Adrenal gland (tissue), 12 donors: ENCODE results near the gene STAM. TPM values are rescaled to one million over a fixed set of nuclear protein-coding genes. Genes with fewer than 3 reads are reported as not detected.

Experiments used
- DNase-seq, 7 donors: peaks; one replicate each; pipeline ENCODE4 v3.0.0-alpha.2; 2019 to 2020
- H3K27ac ChIP-seq, 5 donors: fragments of 200-600 bp; sonication (generic) in 4 of 5; 1 replicate in 3 of 5; 2 replicates in 2 of 5; pipeline versions ENCODE4 v1.5.1 to v1.8.0; 2016 to 2020; ENCODE audit warnings: mild to moderate bottlenecking in 1 of 5
- H3K27me3 ChIP-seq: fragments of 200-600 bp; 2 replicates; pipeline ENCODE4 v1.8.0; 2021
- H3K36me3 ChIP-seq, 2 donors: fragments of 200-600 bp; replicated peaks in 1 of 2; 1 replicate in 1 of 2; 2 replicates in 1 of 2; pipeline versions ENCODE4 v1.5.1 to v1.8.0; 2018 to 2022
- H3K4me1 ChIP-seq, 2 donors: fragments of 200-600 bp; replicated peaks in 1 of 2; 1 replicate in 1 of 2; 2 replicates in 1 of 2; pipeline versions ENCODE4 v1.5.1 to v1.8.0; 2018 to 2021
- H3K4me3 ChIP-seq, 4 donors: fragments of 200-600 bp; sonication (generic) in 3 of 4; one replicate each; pipeline ENCODE4 v1.5.1; 2016 to 2018
- H3K9me3 ChIP-seq, 3 donors: fragments of 200-600 bp; sonication (generic) in 1 of 3; replicated peaks in 1 of 3; 1 replicate in 2 of 3; 2 replicates in 1 of 3; pipeline versions ENCODE4 v1.5.1 to v1.8.0; 2016 to 2021
- POLR2A ChIP-seq, 2 donors: fragments of 450-650 bp; IDR thresholded peaks; one replicate each; pipeline ENCODE4 v1.6.1; 2017; ENCODE audit warnings: antibody characterized with exemption in 2 of 2, mild to moderate bottlenecking in 2 of 2, moderate library complexity in 1 of 2
- WGBS, 4 donors: extraction: QIAGEN DNeasy Blood & Tissue Kit in 2 of 4; methylation state at CpG; one replicate each; pipeline versions ENCODE4 v1.1.5 to v1.1.7; 2013 to 2017; 5-methylcytosine and 5-hydroxymethylcytosine counted together
- intact Hi-C, 2 donors: fragments of 100-400 bp; cut with DNase I; formaldehyde crosslinking; loops; one replicate each; pipeline versions ENCODE4 v1.14.1 to v1.15.0; 2022 to 2023
- polyA plus RNA-seq, 3 donors: library from polyadenylated mRNA; stranded (reverse); fragments of 200-250 nt in 2 of 3; fragments of 350-450 nt in 1 of 3; fragmentation: Illumina TruSeq in 1 of 3; extraction: RNeasy Lipid Tissue Mini Kit (QIAGEN cat#74804) in 1 of 3; gene quantifications; one replicate each; pipeline ENCODE4 v1.2.3, GENCODE V29; 2013 to 2014
- total RNA-seq, 9 donors: library from RNA; depleted of rRNA in 4 of 9; stranded (reverse); fragments of >200 nt in 4 of 9; fragments of 120-200 nt in 1 of 9; fragmentation: NEBNext Ultra II Directional in 1 of 9; extraction: Animal tissue kit (Norgen Biotek cat#: 25700) in 1 of 9; gene quantifications; one replicate each; pipeline versions ENCODE4 v1.1.0 to v1.2.4, GENCODE V29; 2013 to 2023
- TF ChIP-seq, protein P1 (sequence below), 6 experiments: fragments of 450-650 bp in 4 of 6; fragments of 200-600 bp in 2 of 6; sonication (generic) in 1 of 6; IDR thresholded peaks; 1 replicate in 5 of 6; 2 replicates in 1 of 6; pipeline versions ENCODE4 v1.5.1 to v1.8.0; 2016 to 2021; ENCODE audit warnings: antibody characterized with exemption in 6 of 6, mild to moderate bottlenecking in 2 of 6, moderate library complexity in 1 of 6
- donor health status: healthy with polysubstance abuse.
- donor health status: Bipolar disorder and iron deficiency.
- donor health status: DM: yes; HTN: yes; CAD: no.
- donor health status: DM: no; HTN: no; CAD: no.
- donor health status: DM: no; HTN: no; CAD: no.
- donor health status: DM: yes; HTN: yes; CAD: no.

The STAM gene
- total and polyA plus RNA-seq, 12 donors, result 10.3 to 58.4 (median 27.0) TPM

DNA sequence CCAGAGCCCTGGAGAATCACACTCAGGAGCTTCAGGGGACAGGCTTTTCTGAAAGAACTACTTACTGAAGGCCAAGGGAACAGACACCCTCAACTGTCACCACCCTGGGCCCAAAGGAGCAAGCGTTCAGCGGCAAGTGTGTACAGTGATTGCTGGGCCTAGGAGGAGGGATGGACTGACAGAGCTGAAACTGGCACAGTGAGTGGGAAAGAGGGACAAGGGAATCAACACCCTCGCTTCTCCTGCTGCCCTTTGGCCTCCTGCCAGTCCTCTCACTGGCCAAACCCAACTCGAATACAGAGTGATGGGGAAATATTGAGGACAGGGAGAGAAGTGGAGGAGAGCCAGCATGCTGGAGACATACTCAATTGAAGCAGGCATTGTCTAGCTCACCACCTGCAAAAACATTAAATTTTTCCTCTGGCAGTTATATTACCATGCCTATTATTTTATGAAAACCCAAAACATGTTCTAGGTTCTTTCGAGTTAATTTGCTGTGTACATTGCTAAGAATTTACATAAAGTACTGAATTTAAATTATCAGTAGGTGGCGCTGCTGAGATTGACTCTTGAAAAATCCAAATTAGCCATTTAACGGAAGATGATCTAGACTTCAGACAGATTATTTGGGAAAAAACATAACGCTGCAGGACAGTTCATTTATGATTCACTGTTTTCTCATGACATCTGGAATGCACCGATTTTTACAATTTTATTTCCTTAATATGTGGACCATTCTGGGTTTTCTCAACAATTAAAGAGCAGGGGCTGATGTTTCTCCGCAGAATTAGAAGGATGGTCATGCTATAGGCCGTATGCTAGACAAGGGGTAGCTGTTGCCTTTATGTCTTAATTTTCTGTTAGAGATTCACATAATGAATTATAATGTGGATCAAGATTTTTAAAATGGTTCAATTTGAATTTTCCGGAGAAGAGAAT is 93.3 kb downstream of the STAM start:
- WGBS, 4 donors, result 43 to 48% (median 47%) methylated on average over 12 of the region's 12 CpGs
- H3K27me3 ChIP-seq, result no peaks in the 10 kb centered on the region
- intact Hi-C loops, result no loop called here
- H3K4me3 ChIP-seq, result no peak overlapping the region
- no peaks in the 10 kb centered on the region for H3K4me1 ChIP-seq
- no peaks in the 10 kb centered on the region for H3K36me3 ChIP-seq
- no peak overlapping the region for H3K27ac ChIP-seq
- DNase-seq, result peak in 2 of 7 donors; percentile 18 to 43
- TF ChIP-seq POLR2A (IDR thresholded peaks at IDR 0.05), result no peak
- TF ChIP-seq, protein P1, sequence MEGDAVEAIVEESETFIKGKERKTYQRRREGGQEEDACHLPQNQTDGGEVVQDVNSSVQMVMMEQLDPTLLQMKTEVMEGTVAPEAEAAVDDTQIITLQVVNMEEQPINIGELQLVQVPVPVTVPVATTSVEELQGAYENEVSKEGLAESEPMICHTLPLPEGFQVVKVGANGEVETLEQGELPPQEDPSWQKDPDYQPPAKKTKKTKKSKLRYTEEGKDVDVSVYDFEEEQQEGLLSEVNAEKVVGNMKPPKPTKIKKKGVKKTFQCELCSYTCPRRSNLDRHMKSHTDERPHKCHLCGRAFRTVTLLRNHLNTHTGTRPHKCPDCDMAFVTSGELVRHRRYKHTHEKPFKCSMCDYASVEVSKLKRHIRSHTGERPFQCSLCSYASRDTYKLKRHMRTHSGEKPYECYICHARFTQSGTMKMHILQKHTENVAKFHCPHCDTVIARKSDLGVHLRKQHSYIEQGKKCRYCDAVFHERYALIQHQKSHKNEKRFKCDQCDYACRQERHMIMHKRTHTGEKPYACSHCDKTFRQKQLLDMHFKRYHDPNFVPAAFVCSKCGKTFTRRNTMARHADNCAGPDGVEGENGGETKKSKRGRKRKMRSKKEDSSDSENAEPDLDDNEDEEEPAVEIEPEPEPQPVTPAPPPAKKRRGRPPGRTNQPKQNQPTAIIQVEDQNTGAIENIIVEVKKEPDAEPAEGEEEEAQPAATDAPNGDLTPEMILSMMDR (IDR thresholded peaks at IDR 0.05), result peak; percentile 44 to 71 (median 55)
- no peaks in the 10 kb centered on the region for H3K9me3 ChIP-seq

DNA sequence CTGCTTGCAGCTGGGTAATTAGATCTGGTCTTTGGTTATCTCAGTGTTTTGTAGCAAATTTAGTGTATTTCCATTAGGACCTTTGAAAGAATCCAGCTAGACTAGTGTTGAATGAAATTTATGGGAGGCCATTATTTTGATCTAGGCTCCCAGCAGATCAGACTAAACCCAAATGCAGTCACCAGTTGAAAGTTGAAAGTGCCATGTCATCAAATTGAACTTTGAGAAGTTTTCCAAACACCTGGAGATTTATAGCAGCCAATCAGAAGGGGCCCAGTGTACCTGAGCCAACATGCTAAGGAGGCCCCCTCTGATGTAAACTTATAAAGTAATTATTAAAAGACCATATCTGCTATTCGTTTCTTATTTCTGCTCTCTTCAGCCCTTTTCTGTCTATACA is 96.7 kb downstream of the STAM start:
- TF ChIP-seq, protein P1 (IDR thresholded peaks at IDR 0.05), result no peak
- 83 to 95% (median 90%) methylated on average over 1 of the region's 1 CpG for WGBS, 4 donors
- Histone ChIP-seq H3K4me3 (no peak overlapping the region), H3K9me3 (no peaks in the 10 kb centered on the region), H3K36me3 (no peaks in the 10 kb centered on the region), H3K27ac (no peak overlapping the region), H3K27me3 (no peaks in the 10 kb centered on the region), H3K4me1 (peaks cover 0 to 4% of the 10 kb centered on the region in 2 donors)
- DNase-seq, result no peak
- intact Hi-C loops, result loop anchor here (5.0 to 10.0 kb wide), 2 partner anchors 126 to 133 kb away; partner anchors contain the start of gene HACD1 (in 1 of the 2)

DNA sequence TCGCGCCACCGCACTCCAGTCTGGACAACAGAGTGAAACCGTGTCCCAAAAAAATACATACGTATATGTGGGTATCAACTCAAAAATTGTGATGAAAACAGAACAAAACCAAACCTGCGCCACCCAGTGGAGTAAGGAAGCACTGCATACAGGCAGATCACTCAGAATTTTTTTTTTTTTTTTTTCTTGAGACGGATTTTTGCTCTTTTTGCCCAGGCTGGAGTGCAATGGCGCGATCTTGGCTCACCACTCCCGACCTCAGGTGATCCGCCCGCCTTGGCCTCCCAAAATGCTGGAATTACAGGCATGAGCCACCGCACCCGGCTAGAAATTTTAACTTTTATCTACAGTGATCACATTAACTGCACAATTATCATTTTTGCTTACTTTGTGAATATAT is 99.0 kb downstream of the STAM start:
- peak; percentile 56 to 86 (median 68) for DNase-seq
- Histone ChIP-seq H3K27ac (no peak overlapping the region), H3K36me3 (no peaks in the 10 kb centered on the region), H3K27me3 (no peaks in the 10 kb centered on the region), H3K4me1 (peaks cover 0 to 4% of the 10 kb centered on the region in 2 donors), H3K9me3 (no peaks in the 10 kb centered on the region), H3K4me3 (no peak overlapping the region)
- TF ChIP-seq, protein P1 (IDR thresholded peaks at IDR 0.05), result peak; percentile 77 to 98 (median 92)
- no peak for TF ChIP-seq POLR2A (IDR thresholded peaks at IDR 0.05)
- WGBS, 4 donors, result 18 to 26% (median 22%) methylated on average over 14 of the region's 14 CpGs
- intact Hi-C loops, result loop anchor here (5.0 to 10.0 kb wide), 2 partner anchors 128 to 136 kb away; partner anchors contain the start of gene HACD1 (in 1 of the 2)

DNA sequence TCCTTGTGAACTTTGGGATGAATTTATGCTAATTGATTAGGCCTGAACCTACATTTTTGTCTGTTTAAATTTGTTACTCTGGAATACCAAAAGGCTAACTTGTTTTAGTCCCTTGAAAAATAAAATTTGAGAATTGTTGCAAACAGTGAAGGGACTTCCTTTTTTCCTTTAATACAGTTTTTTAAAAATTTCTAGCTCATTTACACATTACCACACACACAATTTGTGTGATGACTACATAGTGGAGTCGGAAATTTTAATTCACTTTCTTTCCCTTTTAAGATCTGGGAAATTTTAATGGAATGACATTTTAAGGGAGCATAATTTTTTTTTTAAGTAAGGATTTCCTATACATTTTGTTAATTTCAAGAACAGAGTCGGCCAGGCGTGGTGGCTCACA is 99.5 kb downstream of the STAM start:
- Histone ChIP-seq H3K4me3 (no peak overlapping the region), H3K27ac (peak overlapping the region in 2 of 5 donors; percentile 33 to 54), H3K27me3 (no peaks in the 10 kb centered on the region), H3K4me1 (peaks cover 0 to 4% of the 10 kb centered on the region in 2 donors), H3K36me3 (no peaks in the 10 kb centered on the region), H3K9me3 (no peaks in the 10 kb centered on the region)
- TF ChIP-seq, protein P1 (IDR thresholded peaks at IDR 0.05), result no peak
- no peak for TF ChIP-seq POLR2A (IDR thresholded peaks at IDR 0.05)
- WGBS, 4 donors, result 90 to 95% (median 94%) methylated on average over 3 of the region's 3 CpGs
- intact Hi-C loops, result loop anchor here (5.0 to 10.0 kb wide), 2 partner anchors 129 to 136 kb away; partner anchors contain the start of gene HACD1 (in 1 of the 2)
- no peak for DNase-seq
